A549 treated with Mapracorat at 1 μM for 4 hours (cell line): ENCODE results near the gene TAOK2. TPM values are rescaled to one million over a fixed set of nuclear protein-coding genes. Genes with fewer than 3 reads are reported as not detected.

Experiments
- total RNA-seq: library from RNA; stranded (reverse); fragments of 200-300 nt; extraction: Qiagen RNA extraction; gene quantifications from 5 replicates; pipeline ENCODE4 v1.2.3, GENCODE V29; 2022

TAOK2 gene
- 22.1 to 34.0 TPM (median 32.2 TPM) in 5 replicates for total RNA-seq

DNA sequence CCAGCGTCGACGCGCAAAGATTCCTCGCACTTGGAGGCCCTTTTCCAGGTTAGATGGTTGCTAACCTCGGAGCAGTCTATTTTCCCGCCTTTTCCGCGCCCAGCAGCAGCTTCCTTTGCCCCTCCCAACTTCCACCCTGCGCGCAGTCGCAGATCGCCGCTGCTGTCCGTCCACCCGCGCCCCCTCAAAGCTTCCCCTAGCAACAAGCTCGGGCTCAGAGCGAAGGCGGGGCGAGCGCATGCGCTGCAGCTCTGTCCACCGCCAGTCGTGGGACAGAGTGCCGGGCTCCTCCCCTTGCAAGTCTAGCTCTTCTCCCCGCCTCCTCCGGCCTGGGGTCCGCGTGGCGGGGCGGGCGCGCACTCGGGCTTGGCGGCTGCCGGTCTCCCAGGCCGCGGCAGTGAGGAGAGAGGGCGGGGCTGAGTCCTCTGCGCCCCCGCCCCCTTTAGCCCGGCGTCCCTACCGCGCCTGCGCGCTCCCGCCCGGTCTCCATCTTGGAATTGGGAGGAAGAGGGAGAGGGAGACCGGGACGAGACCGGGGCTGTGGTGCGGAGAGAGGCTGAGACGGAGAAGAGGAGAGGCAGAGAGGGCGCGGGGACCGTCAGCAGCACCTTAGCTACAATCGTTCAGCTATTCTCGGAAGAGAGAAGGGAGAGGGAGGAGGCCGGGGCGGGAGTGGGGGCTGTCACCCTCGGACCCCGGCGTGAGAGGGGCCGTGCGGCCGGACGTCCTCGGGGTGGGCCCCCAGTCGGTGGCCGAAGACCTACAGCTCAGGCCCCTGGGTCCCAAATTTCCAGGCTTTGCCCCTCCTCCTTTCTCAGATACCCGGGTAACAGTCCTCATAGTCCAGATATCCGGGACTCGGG, at the start of gene TAOK2:
Gene TAOK2 (plus strand): TSS at position 485 of the 863 bp plus-strand sequence. CDS start 3,905 bp downstream, outside the sequence.

DNA sequence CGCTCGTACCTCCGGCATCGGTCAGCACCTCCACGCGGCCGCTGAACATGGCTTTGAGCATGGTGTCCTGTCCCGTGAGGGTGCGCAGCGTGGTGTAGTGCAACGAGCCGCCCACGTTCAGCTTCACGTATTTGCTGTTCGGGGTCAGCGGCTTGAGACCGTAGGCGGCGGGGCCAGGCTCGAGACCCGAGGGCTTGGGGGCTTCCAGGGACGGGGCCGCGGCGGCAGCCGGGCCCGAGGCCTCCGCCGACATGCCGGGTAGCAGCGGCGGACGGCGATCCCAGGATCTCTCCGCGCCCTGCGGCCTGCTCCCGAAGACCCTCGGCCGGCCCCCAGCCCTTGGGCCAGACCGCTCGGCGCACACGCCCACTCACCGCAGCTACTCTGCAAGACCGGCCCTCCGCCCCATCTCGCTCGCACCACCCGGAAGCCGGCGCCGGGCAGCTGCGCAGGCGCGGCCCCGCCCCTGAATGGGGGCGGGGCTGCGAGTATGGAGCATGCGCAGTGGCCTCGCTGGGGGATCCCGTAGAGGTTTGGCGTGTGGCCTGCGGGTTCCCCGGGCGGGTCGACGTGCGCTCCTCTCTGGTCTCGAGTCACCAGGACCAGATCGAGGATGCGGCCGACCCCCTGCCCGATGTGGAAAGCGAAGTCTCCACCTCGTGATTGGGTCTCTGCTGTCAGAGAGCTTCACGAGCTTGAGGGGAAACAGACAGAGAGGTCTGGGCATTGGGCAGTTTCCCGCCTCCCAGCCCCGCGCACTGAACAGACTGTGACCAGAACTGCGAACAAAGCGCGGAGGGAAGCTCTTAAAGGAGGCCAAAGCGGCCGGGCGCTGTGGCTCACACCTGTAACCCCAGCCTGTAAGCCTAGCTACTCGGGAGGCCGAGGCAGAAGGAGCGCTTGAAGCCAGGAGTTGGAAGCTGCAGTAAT, 47.6 kb upstream of the TAOK2 start, which contains the start of gene KCTD13:
Gene KCTD13 (minus strand): TSS at position 446 of the 930 bp plus-strand sequence. CDS start 193 bp downstream, at position 253.

DNA sequence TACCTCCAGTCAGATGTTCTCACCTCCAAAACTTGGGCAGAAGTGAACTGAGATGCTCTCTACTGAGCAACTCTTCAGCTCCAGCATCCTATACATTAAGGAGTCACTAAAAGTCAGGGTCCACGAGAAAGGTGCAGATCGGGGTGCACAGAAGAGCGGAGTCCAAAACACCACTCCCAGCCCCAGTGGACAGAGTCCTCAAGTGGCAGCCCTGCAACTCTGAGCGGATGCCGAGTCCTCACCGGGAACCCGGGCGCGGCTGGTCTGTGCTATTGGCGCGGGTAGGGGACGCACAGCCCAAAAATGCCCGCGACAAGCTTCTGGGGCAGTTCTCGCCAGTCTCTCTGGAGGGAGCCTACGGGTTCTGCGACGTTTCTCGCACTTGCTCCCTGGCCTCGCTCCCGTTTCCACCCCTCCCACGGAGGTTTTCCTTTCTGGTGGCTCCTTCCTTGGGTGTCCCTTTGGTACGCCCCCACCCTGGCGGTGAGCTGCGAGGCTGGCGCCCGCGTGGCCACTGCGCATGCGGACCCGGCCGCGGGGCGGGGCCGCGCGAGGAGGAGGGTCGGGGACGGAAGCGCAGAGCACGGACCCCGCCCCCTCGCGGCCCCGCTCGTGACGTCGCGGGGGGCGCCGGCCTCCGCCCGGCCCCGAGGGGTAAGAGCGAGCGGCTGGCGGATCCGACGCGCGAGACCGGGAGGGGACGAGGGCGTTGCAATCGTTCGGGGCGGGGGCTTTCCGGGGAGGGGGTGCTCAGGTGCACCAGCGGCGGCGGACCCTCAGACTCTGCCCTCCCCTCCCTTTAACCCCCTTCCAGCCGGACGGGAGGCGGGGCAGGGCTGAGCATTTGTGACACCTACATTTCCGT, 12.0 kb upstream of the TAOK2 start, which contains the start of gene TMEM219:
Gene TMEM219 (plus strand): TSS at position 601 of the 865 bp plus-strand sequence. CDS start 1,065 bp downstream, outside the sequence.

DNA sequence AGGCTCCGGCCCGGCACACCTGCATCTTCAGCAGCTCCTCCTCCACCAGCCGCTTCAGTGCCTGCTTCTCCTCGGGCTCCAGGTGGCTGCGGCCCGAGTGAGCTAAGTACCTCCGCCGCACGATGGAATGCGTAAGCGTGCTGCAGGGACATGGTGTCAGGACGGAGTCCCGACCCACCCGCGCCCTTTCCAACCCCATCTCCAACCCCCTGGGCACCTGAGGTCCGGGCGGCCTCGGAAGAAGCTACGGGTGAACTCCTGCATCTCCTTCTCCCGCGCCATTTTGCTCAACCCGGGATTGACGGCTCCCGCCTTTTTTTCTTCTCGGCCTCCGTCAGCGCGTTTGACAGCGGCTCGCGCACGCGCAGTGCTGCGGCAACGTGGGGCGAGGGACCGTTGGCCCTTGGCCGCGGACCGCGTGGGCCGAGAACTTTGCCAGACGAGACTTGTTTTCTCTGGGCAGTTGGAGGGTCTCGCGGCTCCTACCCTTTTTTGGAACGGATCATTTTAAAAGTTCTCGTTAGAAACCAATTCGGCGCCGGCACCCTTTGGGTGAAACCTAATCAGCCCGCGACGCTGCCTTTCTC, 21.7 kb downstream of the TAOK2 start, which contains the start of gene HIRIP3:
Gene HIRIP3 (minus strand): TSS at position 294 of the 587 bp plus-strand sequence. CDS start 12 bp downstream, at position 282.

DNA sequence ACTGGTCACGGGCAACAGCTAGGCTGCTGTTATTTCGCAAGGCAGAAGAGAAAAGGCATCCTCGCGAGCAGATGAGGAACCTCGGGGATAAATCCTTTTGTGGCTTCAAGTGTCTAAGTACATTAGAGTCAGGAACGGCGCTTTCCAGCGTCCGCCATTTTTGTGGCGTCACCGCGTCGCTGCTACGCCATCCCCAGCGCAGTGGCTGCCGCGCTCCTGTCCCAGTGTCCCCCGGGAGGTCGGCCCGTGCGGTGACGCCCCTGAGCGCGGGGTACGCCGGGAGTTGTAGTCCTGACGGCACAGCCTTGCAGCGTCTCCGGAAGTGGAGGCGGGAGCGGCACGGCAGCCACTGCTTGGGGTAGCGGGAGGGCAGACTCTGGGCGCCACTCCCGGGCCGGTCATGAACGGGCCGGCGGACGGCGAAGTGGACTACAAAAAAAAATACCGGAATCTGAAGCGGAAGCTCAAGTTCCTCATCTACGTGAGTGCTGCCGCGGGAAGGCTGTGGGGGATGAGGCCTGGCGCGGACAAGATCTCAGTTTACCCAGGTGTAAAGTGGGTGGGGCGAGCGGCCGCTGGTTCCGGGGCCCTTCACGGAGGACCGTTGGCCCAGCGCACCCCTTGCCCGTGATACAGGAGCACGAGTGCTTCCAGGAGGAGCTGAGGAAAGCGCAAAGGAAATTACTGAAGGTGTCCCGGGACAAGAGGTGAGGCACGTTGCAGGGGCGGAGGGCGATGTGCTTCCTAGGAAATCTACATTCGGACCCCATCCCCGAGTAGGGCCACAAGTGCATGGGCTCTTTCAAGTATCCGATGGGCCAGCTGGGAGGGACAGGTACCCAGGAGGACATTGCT, 22.5 kb downstream of the TAOK2 start, which contains the start of gene INO80E:
Gene INO80E (plus strand): TSS at position 331 of the 855 bp plus-strand sequence. CDS start 70 bp downstream, at position 401.

DNA sequence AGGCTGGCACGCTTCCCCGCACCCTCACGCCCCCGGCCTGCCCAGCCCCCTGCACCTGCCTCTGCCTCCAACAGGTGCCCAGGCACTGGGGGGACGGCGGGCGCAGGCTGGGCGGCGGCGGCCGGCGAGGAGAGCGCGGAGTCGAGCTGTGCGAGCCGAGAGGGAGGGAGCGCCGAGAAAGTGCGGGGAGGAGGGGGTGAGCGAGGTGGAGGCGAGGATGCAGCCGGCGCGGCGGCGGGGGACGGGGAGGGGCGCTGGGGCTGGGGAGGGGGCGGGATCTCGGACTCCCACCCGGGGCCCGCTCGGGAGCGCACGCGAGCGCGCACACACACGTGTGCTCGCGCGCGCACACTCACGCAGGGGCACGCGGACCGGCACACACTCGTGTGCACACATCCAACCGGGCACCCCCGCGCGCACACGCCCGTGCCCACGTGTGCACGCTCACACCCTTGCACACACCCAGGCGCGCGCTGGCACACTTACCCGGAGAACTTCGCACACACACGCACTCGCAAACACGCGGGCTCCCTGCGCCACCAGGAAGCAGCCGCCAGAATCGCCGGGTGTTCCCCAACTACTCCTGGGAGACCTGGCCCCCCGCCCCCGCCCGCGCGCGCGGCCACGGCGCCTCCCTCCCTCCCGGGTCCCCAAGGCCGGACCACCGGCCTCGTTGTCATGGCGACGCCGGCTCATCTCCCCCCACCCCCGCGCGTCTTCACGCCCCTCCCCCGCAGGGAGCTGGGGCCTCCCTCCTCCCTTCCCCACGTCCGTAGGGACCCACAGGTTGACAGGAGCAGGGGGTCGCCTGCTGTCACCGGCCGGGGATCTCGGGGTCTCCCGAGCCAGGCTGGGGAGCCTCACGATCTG, 37.4 kb downstream of the TAOK2 start, which contains the start of gene DOC2A:
Gene DOC2A (minus strand): TSS at position 184 of the 870 bp plus-strand sequence. CDS start 805 bp downstream, outside the sequence.

DNA sequence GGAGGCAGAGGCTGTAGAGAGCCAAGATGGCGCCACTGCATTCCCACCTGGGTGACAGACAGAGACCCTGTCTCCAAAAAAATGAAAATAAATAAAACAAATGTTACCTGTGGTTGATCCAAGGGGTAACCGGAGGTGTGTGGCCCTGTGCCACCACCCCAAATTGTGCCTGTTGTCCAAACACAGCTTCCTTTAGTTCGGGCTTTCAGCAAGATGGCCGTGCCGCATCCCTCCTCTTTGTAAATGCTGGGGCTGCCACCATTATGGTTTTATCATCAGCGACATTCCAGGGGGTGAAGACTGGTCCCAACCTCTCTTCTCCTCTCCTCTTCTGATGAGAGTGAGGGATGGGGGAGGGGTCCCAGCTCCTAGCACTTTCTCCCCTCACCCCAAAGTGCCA, 49.2 kb downstream of the TAOK2 start, which contains the start of gene C16orf92:
Gene C16orf92 (plus strand): TSS at position 312 of the 400 bp plus-strand sequence. CDS start 143 bp downstream, outside the sequence.

DNA sequence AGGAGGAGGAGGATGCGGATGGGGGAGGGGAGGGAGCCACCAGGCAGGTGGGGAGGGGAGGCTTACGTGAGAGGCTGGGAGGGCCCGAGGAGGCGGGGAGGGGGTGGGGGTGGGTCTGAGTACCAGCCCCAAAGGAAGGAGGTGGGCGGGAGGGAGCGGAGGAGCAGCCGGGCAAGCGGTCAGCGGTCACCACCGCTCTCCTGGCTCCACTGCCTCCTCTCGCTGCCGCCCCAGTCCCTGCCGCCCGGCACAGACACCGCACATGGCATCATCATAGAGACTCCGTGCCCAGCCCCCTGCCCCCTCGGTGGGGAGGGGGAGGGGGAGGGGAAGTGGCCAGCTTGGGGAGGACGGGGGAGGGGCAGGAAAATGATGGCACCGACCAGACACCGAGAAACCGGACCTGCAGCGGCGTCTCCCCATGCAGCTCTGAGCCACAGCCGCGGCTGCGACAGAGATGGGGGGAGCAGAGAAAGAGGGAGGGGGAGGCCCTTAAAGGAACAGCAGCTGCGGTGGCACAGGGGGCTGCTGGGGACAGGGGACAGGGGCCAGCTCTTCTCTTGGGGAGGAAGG, 57.3 kb downstream of the TAOK2 start, which contains the start of gene TLCD3B:
Gene TLCD3B (minus strand): TSS at position 431 of the 573 bp plus-strand sequence. CDS start 744 bp downstream, outside the sequence.

Other genes starting within 250 kb of the TAOK2 start
- not detected in 5 replicates for gene C16orf54, start 227.9 kb upstream of the TAOK2 start, total RNA-seq
- not detected in 5 replicates for gene ZG16, start 195.6 kb upstream of the TAOK2 start, total RNA-seq
- gene KIF22, start 183.1 kb upstream of the TAOK2 start, total RNA-seq = 76.8 to 99.2 TPM (median 89.0 TPM) in 5 replicates
- 155 to 174 TPM (median 166 TPM) in 5 replicates for gene MAZ, start 167.3 kb upstream of the TAOK2 start, total RNA-seq
- gene PRRT2, start 161.7 kb upstream of the TAOK2 start, total RNA-seq = 0.16 to 0.39 TPM (median 0.24 TPM) in 5 replicates
- 34.6 to 45.7 TPM (median 43.0 TPM) in 5 replicates for gene PAGR1, start 157.7 kb upstream of the TAOK2 start, total RNA-seq
- gene MVP, start 153.4 kb upstream of the TAOK2 start, total RNA-seq = 120 to 142 TPM (median 134 TPM) in 5 replicates
- gene CDIPT, start 110.6 kb upstream of the TAOK2 start, total RNA-seq = 59.3 to 94.0 TPM (median 90.3 TPM) in 5 replicates
- gene SEZ6L2, start 74.3 kb upstream of the TAOK2 start, total RNA-seq = 15.1 to 22.3 TPM (median 19.9 TPM) in 5 replicates
- gene ASPHD1, start 73.4 kb upstream of the TAOK2 start, total RNA-seq = 15.1 to 26.3 TPM (median 23.9 TPM) in 5 replicates
- 11.5 to 16.7 TPM (median 15.7 TPM) in 5 replicates for gene KCTD13, start 47.6 kb upstream of the TAOK2 start, total RNA-seq
- 83.7 to 99.9 TPM (median 96.5 TPM) in 5 replicates for gene TMEM219, start 11.8 kb upstream of the TAOK2 start, total RNA-seq
- 14.3 to 16.5 TPM (median 15.6 TPM) in 5 replicates for gene HIRIP3, start 21.7 kb downstream of the TAOK2 start, total RNA-seq
- gene INO80E, start 22.4 kb downstream of the TAOK2 start, total RNA-seq = 102 to 113 TPM (median 108 TPM) in 5 replicates
- 1.2 to 2.6 TPM (median 1.9 TPM) in 5 replicates for gene DOC2A, start 37.2 kb downstream of the TAOK2 start, total RNA-seq
- not detected in 5 replicates for gene C16orf92, start 49.3 kb downstream of the TAOK2 start, total RNA-seq
- gene TLCD3B, start 57.4 kb downstream of the TAOK2 start, total RNA-seq = 0.11 to 0.49 TPM (median 0.31 TPM) in 5 replicates
- gene ALDOA, start 91.9 kb downstream of the TAOK2 start, total RNA-seq = 1,495 to 1,810 TPM (median 1,752 TPM) in 5 replicates
- gene PPP4C, start 102.1 kb downstream of the TAOK2 start, total RNA-seq = 126 to 149 TPM (median 144 TPM) in 5 replicates
- 0.08 to 0.44 TPM (median 0.27 TPM) in 5 replicates for gene TBX6, start 118.1 kb downstream of the TAOK2 start, total RNA-seq
- 5.7 to 11.8 TPM (median 7.9 TPM) in 5 replicates for gene YPEL3, start 122.3 kb downstream of the TAOK2 start, total RNA-seq
- gene GDPD3, start 139.7 kb downstream of the TAOK2 start, total RNA-seq = 1.3 to 2.2 TPM (median 1.8 TPM) in 5 replicates
- 32.5 to 35.2 TPM (median 32.9 TPM) in 5 replicates for gene MAPK3, start 149.4 kb downstream of the TAOK2 start, total RNA-seq
- gene CORO1A, start 209.7 kb downstream of the TAOK2 start, total RNA-seq = 2.0 to 3.6 TPM (median 2.8 TPM) in 5 replicates
- gene BOLA2B, start 219.8 kb downstream of the TAOK2 start, total RNA-seq = 131 to 236 TPM (median 196 TPM) in 5 replicates
- gene SLX1A, start 220.0 kb downstream of the TAOK2 start, total RNA-seq = 6.4 to 18.9 TPM (median 12.2 TPM) in 5 replicates
- 5.0 to 11.1 TPM (median 5.9 TPM) in 5 replicates for gene SULT1A3, start 225.4 kb downstream of the TAOK2 start, total RNA-seq